Adipose tissue (tissue), 3 donors: ENCODE data around the gene PHF10. TPM values are rescaled to one million over a fixed set of nuclear protein-coding genes. Genes with fewer than 3 reads are reported as not detected.
"Not testable (repeated sequence)": the region's sequence is repeated elsewhere in the genome, so short reads cannot be mapped to it uniquely, and the experiment has no call there.

Experiments
- H3K27ac ChIP-seq: one replicate; pipeline ENCODE4 v1.5.1; 2013; ENCODE audit warnings: low read depth, low read length
- WGBS, 3 donors: extraction: QIAGEN DNeasy Blood & Tissue Kit; methylation state at CpG; one replicate each; pipeline ENCODE4 v1.1.7; 2013; 5-methylcytosine and 5-hydroxymethylcytosine counted together
- polyA plus RNA-seq, 3 donors: library from polyadenylated mRNA; stranded (reverse); fragments of 200-250 nt; gene quantifications; one replicate each; pipeline ENCODE4 v1.2.3, GENCODE V29; 2013
- donor health status: healthy with polysubstance abuse.
- donor health status: Bipolar disorder and iron deficiency.
- donor health status: healthy.

Gene PHF10
- polyA plus RNA-seq: 10 to 100 TPM; 24.2 to 41.8 (median 30.0) TPM

- WGBS, 3 donors: 0 to 1% (median 1%) methylated on average over 53 to 81 of the region's 89 CpGs
- peak within 1 kb of the TSS; percentile 73 for H3K27ac ChIP-seq
Observed at GRCh38 chr6:169724494-169725124, at the start of gene PHF10. PHF10 (minus strand) TSS chr6:169724500; CDS start chr6:169723931, 569 bp downstream.

GRCh38 chr6:169766921-169767736 lies 42.8 kb upstream of the PHF10 start:
- no peak overlapping the region for H3K27ac ChIP-seq
- WGBS, 3 donors: 94 to 97% (median 96%) methylated on average over 13 of the region's 13 CpGs

GRCh38 chr6:169766232-169766631 lies 41.9 kb upstream of the PHF10 start:
- WGBS, 3 donors: 89 to 94% (median 91%) methylated on average over 5 of the region's 5 CpGs

GRCh38 chr6:169765789-169766188 lies 41.5 kb upstream of the PHF10 start:
- WGBS, 3 donors: 67 to 89% (median 68%) methylated on average over 5 to 10 of the region's 10 CpGs
- H3K27ac ChIP-seq: not testable (repeated sequence)

More at GRCh38 chr6:169766232-169766631, 41.9 kb upstream of the PHF10 start:
- no peak overlapping the region for H3K27ac ChIP-seq

GRCh38 chr6:169763881-169764280 lies 39.6 kb upstream of the PHF10 start:
- H3K27ac ChIP-seq: no peak overlapping the region
- 81 to 82% (median 81%) methylated on average over 10 of the region's 10 CpGs for WGBS, 3 donors

- H3K27ac ChIP-seq: no peak overlapping the region
- 61 to 76% (median 71%) methylated on average over 10 of the region's 10 CpGs for WGBS, 3 donors
Observed at GRCh38 chr6:169763308-169763707, 39.0 kb upstream of the PHF10 start.

GRCh38 chr6:169755162-169755561 lies 30.9 kb upstream of the PHF10 start:
- WGBS, 3 donors: 81 to 93% (median 90%) methylated on average over 6 of the region's 6 CpGs
- H3K27ac ChIP-seq: no peak overlapping the region

GRCh38 chr6:169752074-169752623 lies 27.8 kb upstream of the PHF10 start:
- H3K27ac ChIP-seq: peak overlapping the region; percentile 66

GRCh38 chr6:169751242-169752073 lies 27.2 kb upstream of the PHF10 start, which contains the start of the genes DYNLT2 and ERMARD:
DYNLT2 (minus strand) TSS chr6:169751572; CDS start chr6:169751458, 114 bp downstream.
ERMARD (plus strand) TSS chr6:169751622; CDS start chr6:169751658, 36 bp downstream.
- H3K27ac ChIP-seq: peak within 1 kb of the TSS; percentile 66
- WGBS, 3 donors: 0 to 1% (median 0%) methylated on average over 90 of the region's 90 CpGs

More at GRCh38 chr6:169752074-169752623, 27.8 kb upstream of the PHF10 start:
- 3 to 10% (median 9%) methylated on average over 19 of the region's 19 CpGs for WGBS, 3 donors

- WGBS, 3 donors: 95 to 97% (median 95%) methylated on average over 1 of the region's 1 CpG
Observed at GRCh38 chr6:169746556-169746955, 22.3 kb upstream of the PHF10 start.

GRCh38 chr6:169745405-169745804 lies 21.1 kb upstream of the PHF10 start:
- no peak overlapping the region for H3K27ac ChIP-seq
- 83 to 87% (median 85%) methylated on average over 3 of the region's 3 CpGs for WGBS, 3 donors

More at GRCh38 chr6:169746556-169746955, 22.3 kb upstream of the PHF10 start:
- H3K27ac ChIP-seq: no peak overlapping the region

GRCh38 chr6:169741344-169741743 lies 17.0 kb upstream of the PHF10 start:
- H3K27ac ChIP-seq: no peak overlapping the region

- WGBS, 3 donors: 67 to 82% (median 72%) methylated on average over 2 of the region's 2 CpGs
- H3K27ac ChIP-seq: no peak overlapping the region
Observed at GRCh38 chr6:169738976-169739529, 14.8 kb upstream of the PHF10 start.

- 58 to 82% (median 61%) methylated on average over 9 of the region's 9 CpGs for WGBS, 3 donors
- no peak overlapping the region for H3K27ac ChIP-seq
Observed at GRCh38 chr6:169738204-169738975, 14.1 kb upstream of the PHF10 start.

GRCh38 chr6:169729961-169730360 lies 5.7 kb upstream of the PHF10 start:
- H3K27ac ChIP-seq: no peak overlapping the region

- H3K27ac ChIP-seq: no peak overlapping the region
Observed at GRCh38 chr6:169726963-169727362, 2.7 kb upstream of the PHF10 start.

- H3K27ac ChIP-seq: no peak overlapping the region
Observed at GRCh38 chr6:169726049-169726400, 1.7 kb upstream of the PHF10 start.

More at GRCh38 chr6:169726049-169726400, 1.7 kb upstream of the PHF10 start:
- WGBS, 3 donors: 90 to 96% (median 95%) methylated on average over 1 of the region's 1 CpG
